Fibroblast of lung (primary cell): ENCODE measurements around the gene GPC5.

Experiments used
- CTCF ChIP-seq, 2 donors: IDR thresholded peaks in 1 of 2; conservative IDR thresholded peaks in 1 of 2; 1 replicate in 1 of 2; 2 replicates in 1 of 2; pipeline ENCODE4 v1.5.1; 2011 to 2012; ENCODE audit warnings: low read length in 2 of 2, control low read depth in 1 of 2, inconsistent platforms in 1 of 2, low read depth in 1 of 2, mild to moderate bottlenecking in 1 of 2
- EZH2 ChIP-seq: IDR thresholded peaks from 2 replicates; pipeline ENCODE4 v1.5.1; 2012; ENCODE audit warnings: low read length, control low read depth, mild to moderate bottlenecking; ENCODE audit errors: missing control alignments

GRCh38 chr13:91506759-91507158 is 108.3 kb downstream of the GPC5 start:
- TF ChIP-seq CTCF (conservative IDR thresholded peaks at IDR 0.05 in 1 of 2, IDR thresholded peaks at IDR 0.05 in 1 of 2; ENCODE audit: low read depth in 1 of 2, low read length in 2 of 2) (no peak), EZH2 (no peak)
